PC-9 (cell line): Measurements from ENCODE around the gene HS3ST3A1. TPM values are rescaled to one million over a fixed set of nuclear protein-coding genes. Genes with fewer than 3 reads are reported as not detected.
A peak's percentile ranks its signal among the peaks of the same experiment; 100 is the strongest.

Experiments used
- BruUV-seq: library from RNA; stranded (reverse); fragments of 400-500 nt; replicated peaks from 2 replicates; lab custom pipeline; 2021; lab: Mats Ljungman, UMichigan
- CTCF ChIA-PET: fragments of 300-600 bp; sonication (Branson Sonifier 250); formaldehyde crosslinking; loops from one replicate; lab custom pipeline; 2022; ENCODE audit warnings: antibody characterized with exemption; lab: Charles Lee
- POLR2A ChIA-PET: fragments of 300-600 bp; sonication (Branson Sonifier 250); formaldehyde crosslinking; loops from one replicate; lab custom pipeline; 2022; ENCODE audit warnings: antibody characterized with exemption; ENCODE audit not compliant: unreplicated experiment; lab: Charles Lee
- DNase-seq, 2 experiments: peaks; one replicate each; pipeline versions ENCODE4 v3.0.0 to v3.0.0-alpha.2; 2015 to 2022; ENCODE audit warnings: mixed read lengths in 1 of 2
- H2AFZ ChIP-seq: fragments of 200-600 bp; sonication (generic); 2 replicates; pipeline ENCODE4 v1.8.1; 2017; ENCODE audit warnings: antibody characterized with exemption
- H3F3A ChIP-seq: fragments of 200-600 bp; sonication (generic); 2 replicates; pipeline ENCODE4 v1.8.1; 2017; ENCODE audit warnings: antibody characterized with exemption, mild to moderate bottlenecking, low read depth; ENCODE audit not compliant: insufficient read depth
- H3K27ac ChIP-seq: fragments of 200-600 bp; sonication (generic); 2 replicates; pipeline ENCODE4 v1.6.1; 2016; ENCODE audit warnings: mixed run types
- H3K27me3 ChIP-seq: fragments of 200-600 bp; sonication (generic); 2 replicates; pipeline ENCODE4 v1.6.1; 2016; ENCODE audit warnings: low read depth, mixed run types; ENCODE audit not compliant: insufficient read depth
- H3K36me3 ChIP-seq: fragments of 200-600 bp; sonication (generic); 2 replicates; pipeline ENCODE4 v1.6.1; 2016; ENCODE audit warnings: low read depth, mixed run types
- H3K4me1 ChIP-seq: fragments of 200-600 bp; sonication (generic); replicated peaks from 2 replicates; pipeline ENCODE4 v1.6.1; 2016; ENCODE audit warnings: mixed run types; ENCODE audit not compliant: insufficient read depth
- H3K4me2 ChIP-seq: fragments of 200-600 bp; sonication (generic); 2 replicates; pipeline ENCODE4 v1.6.1; 2017; ENCODE audit warnings: mixed run types
- H3K4me3 ChIP-seq: fragments of 200-600 bp; sonication (generic); 2 replicates; pipeline ENCODE4 v1.6.1; 2016; ENCODE audit warnings: mixed run types
- H3K79me2 ChIP-seq: fragments of 200-600 bp; sonication (generic); 2 replicates; pipeline ENCODE4 v1.6.1; 2017; ENCODE audit warnings: low read depth, mixed run types
- H3K9me2 ChIP-seq: fragments of 200-600 bp; sonication (generic); 2 replicates; pipeline ENCODE4 v1.8.1; 2017; ENCODE audit warnings: mild to moderate bottlenecking; ENCODE audit not compliant: insufficient read depth
- H3K9me3 ChIP-seq: fragments of 200-600 bp; sonication (generic); 2 replicates; pipeline ENCODE4 v1.8.1; 2016; ENCODE audit warnings: low read depth; ENCODE audit not compliant: insufficient read depth
- H4K20me1 ChIP-seq: fragments of 200-600 bp; sonication (generic); 2 replicates; pipeline ENCODE4 v1.8.1; 2017; ENCODE audit not compliant: insufficient read depth
- CTCF ChIP-seq: fragments of 200-600 bp; sonication (generic); conservative IDR thresholded peaks from 2 replicates; pipeline ENCODE4 v1.6.1; 2017; ENCODE audit warnings: mixed run types, antibody characterized with exemption, mild to moderate bottlenecking, moderate library complexity
- EZH2 ChIP-seq: fragments of 200-600 bp; sonication (generic); IDR thresholded peaks from 2 replicates; pipeline ENCODE4 v1.8.0; 2017; ENCODE audit warnings: antibody characterized with exemption, low read depth
- intact Hi-C: fragments of 100-400 bp; cut with micrococcal nuclease; formaldehyde crosslinking; loops from one replicate; pipeline ENCODE4 v1.10.0; 2022; ENCODE audit not compliant: unreplicated experiment
- total RNA-seq: library from RNA; stranded (reverse); gene quantifications from 2 replicates; pipeline ENCODE4 v1.2.3, GENCODE V29; 2021

HS3ST3A1 gene
- total RNA-seq, 1 experiment from 2014 or later, result not detected

- no peak for DNase-seq
- CTCF ChIA-PET, result no interaction called here
- no peak overlapping the region for H2AFZ ChIP-seq
- no peaks in the 10 kb centered on the region for H3K9me2 ChIP-seq
- no peak overlapping the region for H3K4me3 ChIP-seq
- H3K9me3 ChIP-seq, result no peaks in the 10 kb centered on the region
- H3K36me3 ChIP-seq, result no peaks in the 10 kb centered on the region
- no peaks in the 10 kb centered on the region for H3K4me1 ChIP-seq
- intact Hi-C loops, result no loop called here
- no peak overlapping the region for H3K4me2 ChIP-seq
- BruUV-seq, result no TSS peak
- TF ChIP-seq EZH2, result no peak
- no peaks in the 10 kb centered on the region for H3F3A ChIP-seq
- POLR2A ChIA-PET, result no interaction called here
- H3K27me3 ChIP-seq, result no peaks in the 10 kb centered on the region
- no peaks in the 10 kb centered on the region for H4K20me1 ChIP-seq
- no peaks in the 10 kb centered on the region for H3K79me2 ChIP-seq
- no peak overlapping the region for H3K27ac ChIP-seq
These were observed 3.2 kb downstream of the HS3ST3A1 start for GRCh38 chr17:13598353-13599167.

- Histone ChIP-seq H3K9me3 (no peaks in the 10 kb centered on the region), H3K36me3 (no peaks in the 10 kb centered on the region), H3F3A (no peaks in the 10 kb centered on the region), H3K27ac (no peak overlapping the region), H3K4me3 (no peak overlapping the region), H3K4me2 (no peak overlapping the region), H2AFZ (no peak overlapping the region), H3K27me3 (no peaks in the 10 kb centered on the region), H3K4me1 (no peaks in the 10 kb centered on the region), H3K79me2 (no peaks in the 10 kb centered on the region), H3K9me2 (no peaks in the 10 kb centered on the region), H4K20me1 (no peaks in the 10 kb centered on the region)
- DNase-seq, result peak in 1 of 2 experiments; percentile 5
- ChIA-PET POLR2A (no interaction called here), CTCF (no interaction called here)
- intact Hi-C loops, result loop anchor here (1.0 kb wide), 1 partner anchor 1328 kb away; no protein-coding TSS in a partner anchor
- BruUV-seq, result no TSS peak
- TF ChIP-seq CTCF (peak; percentile 47; the same call in 1 of the 2 replicates), EZH2 (no peak)
These were observed 3.9 kb downstream of the HS3ST3A1 start for GRCh38 chr17:13597723-13598347.

GRCh38 chr17:13596241-13596923 is 5.3 kb downstream of the HS3ST3A1 start:
- ChIA-PET POLR2A (no interaction called here), CTCF (no interaction called here)
- Histone ChIP-seq H3K4me3 (no peak overlapping the region), H3K36me3 (no peaks in the 10 kb centered on the region), H3K79me2 (no peaks in the 10 kb centered on the region), H3K9me3 (no peaks in the 10 kb centered on the region), H2AFZ (no peak overlapping the region), H3K9me2 (no peaks in the 10 kb centered on the region), H3K27ac (no peak overlapping the region), H3F3A (no peaks in the 10 kb centered on the region), H3K27me3 (no peaks in the 10 kb centered on the region), H3K4me2 (no peak overlapping the region), H4K20me1 (no peaks in the 10 kb centered on the region), H3K4me1 (no peaks in the 10 kb centered on the region)
- TF ChIP-seq CTCF, result no peak
- no peak for TF ChIP-seq EZH2
- intact Hi-C loops, result no loop called here
- no TSS peak for BruUV-seq
- no peak for DNase-seq
